Measurements from ENCODE around the gene CCDC90B.
A peak's percentile ranks its signal among the peaks of the same experiment; 100 is the strongest.
"Not testable (repeated sequence)": the region's sequence is repeated elsewhere in the genome, so short reads cannot be mapped to it uniquely, and the experiment has no call there.

The CCDC90B gene

GRCh38 chr11:83285151-83285770, 906 bp downstream of the CCDC90B start:
- DNase-seq: no peak

- no peak for DNase-seq
These were observed 1.5 kb downstream of the CCDC90B start for GRCh38 chr11:83284501-83285150.

GRCh38 chr11:83282084-83282716, 4.0 kb downstream of the CCDC90B start:
- DNase-seq: no peak

GRCh38 chr11:83280256-83280655, 5.9 kb downstream of the CCDC90B start:
- DNase-seq: no peak

GRCh38 chr11:83278351-83278750, 7.8 kb downstream of the CCDC90B start:
- DNase-seq: no peak

GRCh38 chr11:83275888-83276641, 10.1 kb downstream of the CCDC90B start:
- no peak for DNase-seq

GRCh38 chr11:83272627-83273026, 13.5 kb downstream of the CCDC90B start:
- no peak for DNase-seq

- DNase-seq: not testable (repeated sequence)
These were observed 14.4 kb downstream of the CCDC90B start for GRCh38 chr11:83271734-83272133.

- DNase-seq: not testable (repeated sequence)
These were observed 17.1 kb downstream of the CCDC90B start for GRCh38 chr11:83269080-83269479.

GRCh38 chr11:83265331-83265730, 20.8 kb downstream of the CCDC90B start:
- DNase-seq: no peak

GRCh38 chr11:83259559-83259958, 26.6 kb downstream of the CCDC90B start:
- no peak for DNase-seq

- peak; percentile 36 for DNase-seq
These were observed 28.4 kb downstream of the CCDC90B start for GRCh38 chr11:83257761-83258168.

- peak; percentile 29 for DNase-seq
These were observed 29.4 kb downstream of the CCDC90B start for GRCh38 chr11:83256602-83257340.

- DNase-seq: no peak
These were observed 30.8 kb downstream of the CCDC90B start for GRCh38 chr11:83255366-83255765.

GRCh38 chr11:83252941-83253340, 33.2 kb downstream of the CCDC90B start:
- no peak for DNase-seq

- DNase-seq: no peak
These were observed 33.9 kb downstream of the CCDC90B start for GRCh38 chr11:83252266-83252665.

- DNase-seq: no peak
These were observed 36.1 kb downstream of the CCDC90B start for GRCh38 chr11:83249972-83250593.

GRCh38 chr11:83249445-83249844, 36.7 kb downstream of the CCDC90B start:
- no peak for DNase-seq

GRCh38 chr11:83241291-83241946, 44.7 kb downstream of the CCDC90B start:
- DNase-seq: no peak

- DNase-seq: no peak
These were observed 48.1 kb downstream of the CCDC90B start for GRCh38 chr11:83238111-83238510.

- no peak for DNase-seq
These were observed 50.3 kb downstream of the CCDC90B start for GRCh38 chr11:83235825-83236224.

- DNase-seq: no peak
These were observed 62.7 kb downstream of the CCDC90B start for GRCh38 chr11:83223457-83223856.
